OCI-LY3 (cell line): ENCODE measurements around the gene POLA2.

Experiments used
- EZH2phosphoT487 ChIP-seq: fragments of 200-600 bp; shearing (Covaris generic); IDR thresholded peaks from 2 replicates; pipeline ENCODE4 v1.6.1; 2018; ENCODE audit warnings: antibody characterized with exemption, mixed run types, low read depth
- TF ChIP-seq, protein P1 (sequence below): fragments of 200-600, 300-600 bp; sonication (generic); IDR thresholded peaks from 2 replicates; pipeline ENCODE4 v1.5.1; 2014; ENCODE audit warnings: antibody characterized with exemption, low read length, low read depth

DNA sequence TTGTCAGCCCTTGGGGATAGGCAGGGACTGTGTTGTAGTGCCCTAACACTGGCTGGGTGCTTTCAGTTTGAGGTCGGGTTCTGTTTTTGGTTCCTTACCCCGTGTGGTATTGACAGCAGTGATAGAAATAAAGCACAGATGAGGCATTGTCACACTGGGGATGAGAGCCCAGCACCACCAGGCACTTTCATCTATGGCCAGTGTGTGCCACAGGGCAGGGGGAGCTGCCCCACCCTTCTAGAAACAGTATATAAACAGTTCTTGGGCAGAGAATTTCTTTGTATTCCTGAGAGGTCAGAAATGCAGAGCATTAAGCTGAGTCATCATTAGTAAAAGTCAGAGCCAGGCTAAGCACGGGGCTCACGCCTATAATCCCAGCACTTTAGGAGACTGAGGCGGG, 29.9 kb downstream of the POLA2 start:
- TF ChIP-seq, protein P1, sequence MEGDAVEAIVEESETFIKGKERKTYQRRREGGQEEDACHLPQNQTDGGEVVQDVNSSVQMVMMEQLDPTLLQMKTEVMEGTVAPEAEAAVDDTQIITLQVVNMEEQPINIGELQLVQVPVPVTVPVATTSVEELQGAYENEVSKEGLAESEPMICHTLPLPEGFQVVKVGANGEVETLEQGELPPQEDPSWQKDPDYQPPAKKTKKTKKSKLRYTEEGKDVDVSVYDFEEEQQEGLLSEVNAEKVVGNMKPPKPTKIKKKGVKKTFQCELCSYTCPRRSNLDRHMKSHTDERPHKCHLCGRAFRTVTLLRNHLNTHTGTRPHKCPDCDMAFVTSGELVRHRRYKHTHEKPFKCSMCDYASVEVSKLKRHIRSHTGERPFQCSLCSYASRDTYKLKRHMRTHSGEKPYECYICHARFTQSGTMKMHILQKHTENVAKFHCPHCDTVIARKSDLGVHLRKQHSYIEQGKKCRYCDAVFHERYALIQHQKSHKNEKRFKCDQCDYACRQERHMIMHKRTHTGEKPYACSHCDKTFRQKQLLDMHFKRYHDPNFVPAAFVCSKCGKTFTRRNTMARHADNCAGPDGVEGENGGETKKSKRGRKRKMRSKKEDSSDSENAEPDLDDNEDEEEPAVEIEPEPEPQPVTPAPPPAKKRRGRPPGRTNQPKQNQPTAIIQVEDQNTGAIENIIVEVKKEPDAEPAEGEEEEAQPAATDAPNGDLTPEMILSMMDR, result no peak
- no peak for TF ChIP-seq EZH2phosphoT487
